HG03045 (cell line): Measurements from ENCODE around the gene ALPK1.
"Not testable (repeated sequence)": the region's sequence is repeated elsewhere in the genome, so short reads cannot be mapped to it uniquely, and the experiment has no call there.

Source experiments
- ATAC-seq: cut with Tn5 transposase; IDR thresholded peaks from one replicate; pipeline ENCODE4 v1.9.1; 2021; ENCODE audit warnings: mild to moderate bottlenecking, moderate library complexity; ENCODE audit not compliant: unreplicated experiment

Gene ALPK1

GRCh38 chr4:112296949-112297880 lies at the start of gene ALPK1:
TSS of gene ALPK1 (plus strand) at chr4:112297369.
- peak; percentile 92 for ATAC-seq

GRCh38 chr4:112251019-112251643 lies 46.0 kb upstream of the ALPK1 start:
- ATAC-seq = no peak

- ATAC-seq = no peak
These were observed 44.9 kb upstream of the ALPK1 start for GRCh38 chr4:112252234-112252633.

- ATAC-seq = peak; percentile 55
These were observed 43.7 kb upstream of the ALPK1 start for GRCh38 chr4:112253382-112254000.

- ATAC-seq = no peak
These were observed 40.1 kb upstream of the ALPK1 start for GRCh38 chr4:112257098-112257497.

GRCh38 chr4:112266823-112267222 lies 30.3 kb upstream of the ALPK1 start:
- ATAC-seq = no peak

- no peak for ATAC-seq
These were observed 27.1 kb upstream of the ALPK1 start for GRCh38 chr4:112270051-112270450.

- ATAC-seq = no peak
These were observed 26.3 kb upstream of the ALPK1 start for GRCh38 chr4:112270640-112271421.

- no peak for ATAC-seq
These were observed 24.9 kb upstream of the ALPK1 start for GRCh38 chr4:112272292-112272691.

GRCh38 chr4:112274959-112275358 lies 22.2 kb upstream of the ALPK1 start:
- no peak for ATAC-seq

GRCh38 chr4:112276113-112276512 lies 21.1 kb upstream of the ALPK1 start:
- ATAC-seq = no peak

GRCh38 chr4:112277220-112277619 lies 19.9 kb upstream of the ALPK1 start:
- no peak for ATAC-seq

GRCh38 chr4:112277705-112278448 lies 19.3 kb upstream of the ALPK1 start:
- no peak for ATAC-seq

GRCh38 chr4:112279025-112279881 lies 17.9 kb upstream of the ALPK1 start:
- peak; percentile 62 for ATAC-seq

- peak; percentile 22 for ATAC-seq
These were observed 17.3 kb upstream of the ALPK1 start for GRCh38 chr4:112279882-112280315.

GRCh38 chr4:112280386-112281056 lies 16.6 kb upstream of the ALPK1 start:
- ATAC-seq = no peak

GRCh38 chr4:112281895-112282398 lies 15.2 kb upstream of the ALPK1 start:
- not testable (repeated sequence) for ATAC-seq

- ATAC-seq = no peak
These were observed 14.1 kb upstream of the ALPK1 start for GRCh38 chr4:112282860-112283667.
